Fibroblast of the conjunctiva (primary cell): ENCODE results near the gene SPEG.

ENCODE experiments used
- DNase-seq: peaks from one replicate; pipeline ENCODE4 v3.0.0-alpha.2; 2010; ENCODE audit warnings: low read depth

SPEG gene

DNA sequence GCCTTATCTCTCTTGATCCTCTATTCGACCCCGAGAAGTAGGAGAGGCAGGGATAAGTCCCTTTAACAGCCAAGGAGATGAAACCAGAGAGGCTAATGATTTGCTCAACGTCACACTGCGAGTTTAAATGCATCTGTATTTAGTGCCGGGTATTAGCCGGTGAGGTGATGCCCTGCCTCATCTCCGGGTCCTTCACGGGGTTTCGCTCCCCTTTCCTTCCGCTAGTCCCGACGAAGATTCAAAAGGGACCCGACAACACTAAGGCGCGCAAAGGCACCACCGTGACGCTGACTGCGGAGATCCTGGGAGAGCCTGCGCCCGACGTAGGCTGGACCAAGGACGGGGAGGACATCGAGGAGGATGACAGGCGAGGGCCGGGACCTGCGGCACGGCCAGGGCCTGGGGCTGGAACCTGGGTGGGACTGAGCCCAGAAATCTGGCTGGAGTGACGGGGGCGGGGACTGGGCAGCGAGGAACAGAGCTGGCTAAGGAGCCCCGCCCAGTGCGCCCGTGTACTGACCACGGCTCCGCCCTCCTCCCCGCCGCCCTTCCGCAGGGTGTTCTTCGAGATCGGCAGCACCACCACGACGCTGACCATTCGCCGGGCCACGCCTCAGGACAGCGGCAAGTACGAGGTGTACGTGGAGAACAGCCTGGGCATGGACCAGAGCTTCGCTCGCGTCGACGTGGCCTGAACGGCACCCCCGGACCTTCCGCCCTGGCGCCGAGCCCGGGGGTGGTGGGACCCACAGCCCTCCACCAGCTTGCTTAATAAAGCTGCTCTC, 63.0 kb downstream of the SPEG start:
- DNase-seq: peak; percentile 60

DNA sequence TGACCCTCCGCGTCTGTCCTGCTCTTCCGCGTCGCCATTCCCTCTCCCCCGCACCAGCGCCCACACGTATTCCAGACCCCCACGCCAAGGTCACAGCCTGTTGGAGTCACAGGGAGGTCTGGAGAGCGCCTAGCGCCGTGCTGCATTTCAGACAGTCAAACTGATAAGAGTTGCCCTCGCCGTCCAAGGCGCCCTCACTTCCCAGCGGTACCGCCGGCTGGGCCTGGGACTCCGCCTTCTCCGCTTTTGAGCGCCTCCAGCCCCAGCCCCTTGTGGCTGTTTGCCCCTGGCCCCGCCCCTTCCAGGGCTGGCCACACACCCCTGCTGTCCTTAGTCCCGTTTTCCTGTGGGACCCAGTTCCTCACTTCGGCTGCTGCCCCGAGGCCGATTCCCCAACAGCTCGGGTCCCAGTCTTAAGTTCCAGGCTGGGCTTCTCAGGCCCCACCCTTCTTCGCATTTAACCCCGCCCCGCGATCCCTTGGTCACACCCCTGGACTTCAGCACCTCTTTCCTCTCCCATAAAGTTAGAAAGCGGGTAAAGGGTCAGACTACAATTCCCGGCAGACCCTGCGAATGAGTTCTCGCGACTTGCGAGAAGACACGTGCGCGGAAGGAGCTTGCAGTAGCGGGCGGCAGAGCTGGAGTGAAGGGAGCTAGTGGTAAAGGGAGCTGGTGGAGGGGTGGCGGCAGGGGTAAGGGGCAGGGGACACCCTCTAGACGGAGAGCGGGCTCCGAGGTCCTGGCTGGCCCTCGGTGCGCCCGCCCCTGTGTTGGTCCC, 63.8 kb downstream of the SPEG start, which contains the start of gene GMPPA:
GMPPA (plus strand) TSS at position 612 of the 778 bp plus-strand sequence. CDS start 1,085 bp downstream, outside the sequence.
- DNase-seq: peak; percentile 97

DNA sequence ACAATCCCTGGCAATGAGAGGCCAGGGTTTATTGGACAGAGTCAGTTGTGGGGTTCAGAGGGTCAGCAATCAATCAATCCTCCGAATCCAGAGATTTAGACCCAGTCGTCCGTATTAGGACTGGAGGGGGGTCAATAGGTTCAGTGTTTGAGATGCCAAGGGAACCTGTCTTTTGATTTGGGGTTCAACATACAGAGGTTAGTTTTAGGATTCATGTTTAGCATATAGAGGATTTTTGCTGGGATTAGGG, 64.3 kb downstream of the SPEG start:
- no peak for DNase-seq

DNA sequence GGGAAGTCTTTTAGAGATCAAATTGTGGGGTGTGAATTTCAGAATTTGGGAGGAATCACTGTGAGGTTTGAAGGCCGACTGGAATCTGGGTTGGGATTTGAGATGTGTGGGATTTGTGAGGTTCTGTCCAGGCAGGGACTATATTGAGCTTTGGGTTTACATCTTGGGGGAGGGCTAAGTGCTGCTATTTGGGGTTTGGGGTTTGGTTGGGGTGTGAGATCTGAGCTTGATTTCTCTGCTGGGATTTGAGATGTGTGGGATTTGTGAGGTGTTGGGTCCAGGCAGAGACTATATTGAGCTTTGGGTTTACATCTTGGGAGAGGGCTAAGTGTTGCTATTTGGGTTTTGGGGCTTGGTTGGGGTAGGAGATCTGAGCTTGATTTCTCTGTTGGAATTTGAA, 64.9 kb downstream of the SPEG start:
- no peak for DNase-seq

DNA sequence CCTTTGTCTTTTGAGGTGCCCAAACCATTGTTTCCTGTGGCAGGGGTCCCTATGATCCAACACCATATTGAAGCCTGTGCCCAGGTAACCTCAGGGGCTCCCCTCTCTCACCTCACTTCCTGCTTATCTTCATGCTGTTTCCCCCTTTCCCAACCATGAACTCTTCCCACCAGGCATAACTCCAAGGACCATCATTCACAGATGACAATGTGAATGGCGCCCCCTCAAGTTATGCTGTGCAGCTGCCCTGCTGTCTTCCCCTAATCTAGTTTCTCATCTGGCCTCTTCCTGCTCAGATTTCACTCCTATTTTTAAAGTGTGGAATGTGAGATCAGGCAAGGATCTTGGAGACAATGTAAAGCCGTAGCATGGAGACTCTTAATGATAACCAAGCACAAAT, 65.5 kb downstream of the SPEG start:
- no peak for DNase-seq

DNA sequence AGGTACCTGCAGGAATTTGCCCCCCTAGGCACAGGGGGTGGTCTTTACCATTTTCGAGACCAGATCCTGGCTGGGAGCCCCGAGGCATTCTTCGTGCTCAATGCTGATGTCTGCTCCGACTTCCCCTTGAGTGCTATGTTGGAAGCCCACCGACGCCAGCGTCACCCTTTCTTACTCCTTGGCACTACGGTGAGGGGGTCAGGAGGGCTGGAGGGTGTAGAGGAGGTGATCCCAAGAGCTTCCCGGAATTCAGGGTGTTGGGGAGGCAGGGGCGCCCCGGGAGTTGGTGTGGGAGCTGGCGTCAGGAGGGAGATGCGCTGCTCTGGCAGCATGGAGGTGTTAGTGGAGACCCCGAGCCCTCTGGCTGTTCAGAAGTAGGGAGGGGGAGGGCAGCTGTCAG, 67.2 kb downstream of the SPEG start:
- no peak for DNase-seq

DNA sequence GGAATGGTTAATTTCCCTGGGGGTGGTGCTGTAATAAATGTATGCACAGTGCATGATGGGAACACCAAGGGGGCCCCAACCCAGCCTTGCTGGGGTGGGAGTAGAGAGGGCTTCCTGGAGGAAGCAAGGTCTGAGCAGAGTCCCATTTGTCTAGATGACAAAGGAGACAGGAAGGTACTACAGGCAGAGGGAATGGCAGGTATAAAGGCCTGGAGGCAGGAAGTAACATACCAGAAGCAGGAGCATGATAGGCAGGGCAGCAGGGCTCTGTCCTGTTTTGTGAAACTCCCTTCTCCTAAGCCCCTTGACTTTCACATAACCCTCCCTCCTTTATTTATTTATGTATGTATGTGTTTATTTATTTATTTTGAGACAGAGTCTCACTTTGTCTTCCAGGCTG, 68.0 kb downstream of the SPEG start:
- DNase-seq: no peak

DNA sequence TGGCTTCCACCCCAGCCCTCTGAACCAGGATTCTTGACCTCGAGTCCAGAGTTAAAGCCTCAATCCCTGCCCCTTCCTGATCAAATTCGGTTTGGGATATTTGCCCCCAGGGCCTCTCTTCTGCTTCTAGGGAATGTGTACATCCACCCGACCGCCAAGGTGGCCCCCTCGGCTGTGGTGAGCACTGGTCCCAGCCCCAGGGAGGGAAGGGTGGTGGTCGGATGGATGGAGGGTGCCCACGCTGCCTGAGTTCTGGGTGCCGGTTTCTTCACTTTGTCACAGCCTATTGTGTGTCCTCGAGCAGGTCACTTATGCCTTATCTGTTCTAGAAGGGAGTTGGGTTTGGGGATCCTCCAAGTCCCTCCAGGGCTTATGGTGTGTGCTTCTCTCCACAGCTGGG, 70.9 kb downstream of the SPEG start:
- no peak for DNase-seq

DNA sequence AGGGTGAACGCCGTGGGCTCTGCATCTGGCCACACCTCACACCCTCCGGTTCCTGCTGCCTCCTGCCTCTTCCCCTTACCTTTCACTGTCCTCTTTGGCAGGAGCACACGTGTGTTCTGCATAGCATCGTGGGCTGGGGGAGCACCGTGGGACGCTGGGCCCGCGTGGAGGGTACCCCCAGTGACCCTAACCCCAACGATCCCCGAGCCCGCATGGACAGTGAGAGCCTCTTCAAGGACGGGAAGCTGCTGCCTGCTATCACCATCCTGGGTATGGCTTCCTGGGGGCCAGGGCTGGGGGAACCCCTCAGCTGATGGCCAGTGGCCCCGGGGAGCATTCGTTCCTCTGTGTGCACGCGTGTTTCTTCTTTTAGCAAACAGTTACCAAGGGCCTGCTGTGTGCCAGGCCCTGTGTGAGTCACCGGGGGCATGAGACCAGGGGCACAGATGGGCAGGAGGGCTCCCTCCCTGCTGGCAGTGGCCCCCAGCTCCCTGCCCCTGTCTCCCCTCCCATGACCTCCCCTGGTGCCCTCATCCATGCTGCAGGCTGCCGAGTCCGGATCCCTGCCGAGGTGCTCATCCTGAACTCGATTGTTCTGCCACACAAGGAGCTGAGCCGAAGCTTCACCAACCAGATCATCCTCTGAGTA, 71.6 kb downstream of the SPEG start:
- no peak for DNase-seq

DNA sequence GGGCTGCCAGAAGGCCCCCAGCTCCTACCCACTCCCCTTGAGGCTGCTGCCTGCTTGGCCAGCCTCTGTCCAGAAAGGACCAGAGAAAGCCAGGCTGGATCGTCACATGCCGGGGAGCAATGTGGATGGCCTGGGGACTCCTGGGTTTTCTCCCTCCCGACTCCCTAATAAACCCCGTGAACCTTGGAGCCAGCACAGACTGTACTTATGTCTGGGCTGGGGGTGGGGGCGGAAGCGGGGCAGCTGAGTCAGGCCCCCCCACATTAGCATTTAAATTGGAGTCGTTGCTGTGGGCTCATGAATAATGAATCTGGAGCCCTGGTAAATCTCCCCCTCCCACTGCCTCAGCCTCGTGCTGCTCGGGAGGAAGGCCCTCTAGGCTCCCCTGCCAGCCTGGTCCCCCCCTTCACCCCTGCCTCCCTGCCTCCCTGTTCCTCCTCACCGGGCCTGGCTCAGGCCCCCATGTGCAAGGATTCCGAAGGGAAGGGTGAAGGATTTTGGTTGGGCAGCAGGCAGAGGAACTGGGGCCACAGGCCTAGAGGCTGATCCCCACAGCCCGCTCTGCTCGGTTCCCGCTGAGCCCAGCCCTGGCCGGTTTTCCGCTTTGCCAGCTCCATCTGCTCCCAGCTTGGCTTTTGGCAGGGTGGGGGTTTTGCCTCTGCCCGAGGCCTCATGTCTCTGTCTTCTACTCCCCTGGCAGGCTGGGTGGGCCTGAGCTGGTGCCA, 72.3 kb downstream of the SPEG start:
- no peak for DNase-seq

DNA sequence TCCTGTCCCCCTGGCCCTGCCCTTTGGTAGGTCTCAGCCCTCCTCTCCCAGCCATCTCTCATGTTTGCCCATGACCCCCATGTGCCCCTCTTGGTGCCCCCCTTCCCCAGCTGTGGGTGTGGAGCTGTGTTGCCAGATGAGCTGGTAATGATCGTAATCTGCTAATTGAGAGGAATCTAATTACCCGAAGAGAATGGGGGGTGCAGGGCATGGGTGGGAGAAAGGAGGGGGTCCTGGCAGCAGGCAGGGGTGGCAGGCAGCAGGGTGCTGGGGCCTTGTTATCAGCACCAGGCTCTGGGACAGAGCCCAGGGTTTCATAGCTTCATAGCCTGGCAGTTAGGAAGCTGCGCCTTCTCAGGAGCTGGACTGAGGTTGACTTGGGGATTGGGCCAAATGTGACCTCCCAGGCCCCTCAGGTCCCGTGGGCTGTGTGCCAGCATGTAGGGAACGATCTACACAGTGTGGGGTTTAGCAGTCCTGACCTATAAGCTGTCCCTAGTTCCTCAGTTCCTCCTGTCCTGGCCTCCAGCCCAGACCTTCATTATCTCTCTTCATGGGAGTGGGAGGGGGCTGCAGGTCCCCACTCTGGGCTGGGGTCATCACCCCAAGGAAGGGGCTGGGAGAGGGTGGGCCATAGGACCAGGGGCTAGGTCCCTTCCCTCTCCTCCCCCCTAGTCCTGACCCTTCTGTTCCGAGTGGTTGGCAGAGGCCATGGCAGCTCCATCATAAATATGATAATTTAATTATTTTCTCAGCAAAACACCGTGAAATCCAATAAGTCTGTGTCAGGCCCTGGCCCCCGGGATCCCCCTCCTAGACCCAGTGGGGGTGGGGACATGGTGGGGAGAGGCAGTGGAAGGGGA, 73.2 kb downstream of the SPEG start:
- no peak for DNase-seq

DNA sequence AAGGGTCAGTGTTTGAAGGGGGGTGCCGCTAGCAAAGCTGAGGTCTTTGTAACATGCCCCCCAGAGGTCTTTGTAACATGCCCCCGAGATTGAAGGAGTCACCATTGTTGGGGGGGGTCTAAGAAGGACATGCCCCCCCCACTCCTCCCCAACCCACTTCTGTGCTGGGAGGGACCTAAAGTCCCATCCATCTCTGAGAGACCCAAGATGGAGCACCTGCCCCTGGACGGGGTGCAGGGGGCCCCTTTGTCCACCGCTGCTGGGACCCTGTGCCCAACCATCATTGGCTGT, 73.7 kb downstream of the SPEG start:
- no peak for DNase-seq

DNA sequence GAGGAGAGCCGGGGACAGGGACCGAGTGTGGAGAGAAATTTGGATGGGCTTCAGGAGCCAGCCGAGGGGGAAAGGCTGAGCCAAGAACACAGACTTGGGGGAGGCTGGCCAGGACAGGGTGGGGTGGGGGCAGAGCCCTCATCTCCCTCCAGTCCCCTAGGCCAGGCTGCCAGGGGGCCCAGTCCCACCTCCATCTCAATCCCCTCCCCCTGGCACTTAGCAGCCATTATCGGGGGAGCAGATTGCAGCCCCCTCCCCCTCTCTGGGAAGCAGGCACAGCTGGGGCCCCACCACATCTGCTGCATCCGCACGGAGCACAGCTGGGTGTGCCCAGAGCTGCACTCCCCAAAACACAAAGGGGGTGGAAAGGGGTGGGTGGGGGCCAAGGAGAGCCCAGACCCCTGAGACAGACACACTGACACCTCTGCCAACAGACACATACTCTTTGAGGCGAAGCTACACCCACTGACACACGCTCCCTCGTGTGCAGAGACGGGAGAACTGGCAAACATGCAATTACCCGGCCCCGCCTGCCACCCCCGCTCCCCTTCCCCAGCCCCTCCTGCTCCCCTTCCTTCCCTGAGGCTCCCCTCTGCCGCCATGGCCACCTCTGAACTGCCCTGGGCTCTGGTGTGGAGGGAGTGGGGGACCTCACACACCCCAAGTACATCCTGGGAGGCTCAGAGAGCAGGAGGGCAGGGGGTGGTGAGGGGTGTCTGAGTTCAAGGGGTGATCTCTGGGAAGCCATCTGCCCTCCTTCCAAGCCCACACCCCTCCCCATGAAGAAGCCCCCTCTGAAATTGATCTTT, 74.5 kb downstream of the SPEG start:
- DNase-seq: no peak

DNA sequence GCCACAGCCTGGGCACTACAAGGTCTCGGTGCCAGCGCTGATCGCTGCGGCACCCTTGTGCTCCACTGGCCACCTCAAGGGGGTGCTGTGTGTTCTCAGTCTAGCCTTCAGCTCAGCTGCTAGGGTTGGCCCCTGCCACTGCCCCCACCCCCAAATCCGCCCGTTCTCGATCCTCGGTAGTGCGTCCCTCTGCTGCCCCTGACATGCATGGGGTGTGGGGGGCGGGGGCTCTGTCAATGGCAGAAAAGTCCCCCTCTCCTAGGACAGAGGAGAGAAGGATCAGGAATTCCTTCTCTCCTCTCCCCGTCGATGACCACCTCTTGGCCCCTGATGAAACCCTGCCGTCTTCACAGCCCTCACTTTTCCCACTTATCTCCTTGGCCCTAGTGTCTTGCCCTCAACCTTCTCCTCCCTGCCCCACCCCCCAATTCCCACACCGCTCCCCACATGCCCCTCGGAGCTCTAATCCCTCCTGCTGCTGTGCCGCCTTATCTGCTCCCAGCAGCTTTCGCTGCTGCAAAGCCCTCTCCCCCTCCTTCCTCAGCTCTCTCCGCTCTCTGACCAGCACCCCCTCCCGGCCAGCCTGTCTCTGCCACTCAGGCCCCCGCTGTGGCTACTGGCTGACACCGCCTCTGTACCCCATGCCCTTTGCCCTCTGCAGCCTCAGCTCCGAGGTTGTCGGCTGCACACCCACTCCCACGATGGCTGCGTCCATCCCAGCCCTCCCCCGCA, 75.3 kb downstream of the SPEG start:
- DNase-seq: peak; percentile 33

DNA sequence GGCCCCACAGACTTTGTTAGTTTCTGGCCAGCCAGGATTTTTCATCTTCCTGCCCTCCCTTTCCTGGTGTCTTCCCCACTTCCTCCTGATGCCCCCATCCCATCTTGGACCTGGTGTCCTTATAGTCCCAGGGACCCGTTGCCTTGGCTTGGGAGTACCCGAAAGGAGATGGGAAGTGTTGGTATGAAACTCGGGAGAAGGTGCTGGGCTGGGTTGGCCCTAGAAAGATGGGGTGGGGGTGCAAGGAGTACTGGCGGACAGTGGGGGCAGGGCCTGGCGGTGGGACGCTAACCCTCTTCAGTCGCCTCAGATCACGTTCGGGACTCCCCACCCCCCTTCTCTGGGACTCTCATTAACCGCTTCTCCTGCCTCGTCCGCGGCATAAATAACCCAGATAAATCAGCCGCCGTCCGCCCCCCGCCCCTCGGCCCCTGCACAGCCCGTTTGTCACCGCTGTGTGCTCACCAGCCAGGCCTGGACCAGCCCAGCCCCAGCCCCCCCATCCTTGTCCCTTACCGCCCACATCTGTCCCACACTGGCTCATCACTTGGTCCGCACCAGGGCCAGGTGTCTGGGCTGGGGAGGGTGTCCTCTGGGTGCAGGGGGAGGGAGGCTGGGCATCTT, 76.0 kb downstream of the SPEG start:
- no peak for DNase-seq

DNA sequence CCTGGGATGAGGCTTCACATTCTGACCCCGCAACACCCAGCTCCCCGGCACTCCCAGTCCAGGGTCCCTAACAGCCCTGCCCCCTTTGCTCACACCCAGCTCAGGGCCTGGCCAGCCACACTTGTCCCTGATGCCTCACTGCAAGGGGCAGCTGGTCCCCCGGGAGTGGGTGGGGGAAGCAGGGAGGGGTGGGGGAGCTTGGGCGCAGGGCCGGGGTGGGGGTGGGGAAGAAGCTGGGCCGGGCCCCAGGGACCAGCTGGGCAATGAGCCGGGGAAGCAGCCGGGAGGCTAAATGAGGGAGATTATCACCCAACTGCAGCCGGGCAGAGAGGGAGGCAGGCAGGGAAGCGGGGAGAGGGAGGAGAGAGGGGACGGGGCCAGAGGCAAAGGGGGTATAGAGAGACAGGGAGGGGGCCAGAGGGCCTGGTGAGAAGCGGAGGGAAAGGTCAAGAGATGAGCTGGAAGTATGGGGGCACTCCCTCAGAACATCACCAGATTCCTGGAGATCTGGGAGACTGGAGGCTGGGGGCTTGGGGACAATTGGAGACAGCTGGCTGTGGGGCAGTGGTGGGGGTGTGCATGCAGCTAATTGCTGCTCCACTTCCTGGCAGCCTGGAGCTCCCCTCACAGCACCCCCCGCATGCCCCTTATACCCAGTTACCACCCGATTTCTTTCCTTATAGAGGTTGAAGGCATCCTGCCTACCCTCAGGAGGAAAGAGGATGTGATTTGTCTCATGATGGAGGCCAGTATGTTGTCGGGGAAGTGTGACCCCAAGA, 77.1 kb downstream of the SPEG start:
- DNase-seq: no peak

DNA sequence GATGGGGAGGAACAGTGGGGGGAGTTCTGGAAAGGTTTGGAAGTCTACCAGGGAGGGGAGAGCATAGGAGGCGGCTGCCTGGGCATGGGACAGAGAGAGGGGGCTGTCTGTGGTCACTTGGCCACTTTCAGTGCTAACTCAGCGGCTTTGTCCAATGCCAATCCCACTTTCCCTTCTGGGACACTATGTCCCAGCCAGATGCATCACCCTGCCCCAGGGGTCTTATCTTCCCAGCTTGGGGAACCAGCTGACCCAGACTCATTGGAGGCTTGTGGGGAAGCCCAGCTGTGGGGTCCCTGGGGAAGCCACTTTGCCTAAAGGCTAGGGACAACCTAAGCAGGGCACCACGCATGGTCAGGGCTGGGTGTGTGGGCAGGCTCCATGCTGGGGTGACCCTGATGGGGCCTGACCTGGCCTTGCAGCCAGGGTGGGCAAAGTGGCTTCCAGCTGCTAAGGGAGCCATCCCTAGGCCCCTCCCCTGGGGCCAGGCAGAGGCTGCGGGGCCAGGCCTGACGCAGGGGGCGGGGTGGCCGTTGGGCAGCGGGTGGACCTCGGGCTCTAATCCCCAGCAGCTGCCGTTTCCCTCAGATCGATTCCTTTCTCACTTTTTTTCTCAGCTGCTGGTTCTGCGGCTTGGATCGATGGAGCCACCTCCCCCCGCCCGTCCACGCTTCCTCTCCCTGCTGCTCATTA, 78.0 kb downstream of the SPEG start:
- DNase-seq: no peak

DNA sequence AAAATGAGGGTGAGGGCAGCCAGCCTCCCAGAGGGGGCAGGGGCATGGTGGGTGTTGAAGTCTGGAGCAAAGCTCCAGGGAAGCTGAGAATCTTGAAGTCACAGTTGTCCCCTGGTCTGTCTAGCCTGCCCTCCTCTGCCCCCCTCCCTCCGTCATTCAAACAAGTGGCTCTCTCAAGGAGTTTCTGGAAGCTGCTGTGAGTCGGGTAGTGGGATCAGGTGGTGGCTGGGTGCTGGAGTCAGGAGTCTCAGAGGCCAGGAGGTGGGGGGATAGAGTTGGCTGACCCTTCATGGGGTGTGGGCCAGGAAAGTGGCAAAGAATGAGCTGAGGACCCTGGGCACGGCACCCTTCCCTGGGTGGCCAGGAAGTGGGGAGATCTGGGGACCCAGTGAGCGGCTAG, 79.1 kb downstream of the SPEG start:
- DNase-seq: no peak
